Measurements from ENCODE around the gene ELFN2. TPM values are rescaled to one million over a fixed set of nuclear protein-coding genes. Genes with fewer than 3 reads are reported as not detected.

The ELFN2 gene
- total RNA-seq, 6 experiments from 2014 or later, result 0.07 to 0.93 (median 0.49) TPM

GRCh38 chr22:37445501-37445900 lies 18.2 kb upstream of the ELFN2 start:
- WGBS (ENCODE audit: insufficient coverage, low coverage, low lambda C conversion rate, missing lambda C conversion rate), result 41% methylated on average over 9 of the region's 9 CpGs
- intact Hi-C loops (cut with DNase I), result no loop called here
- DNase-seq (no peak), ATAC-seq (peak in 1 of 4 donors; percentile 51)
- Histone ChIP-seq H3K9me3 (no peaks in the 10 kb centered on the region), H3K27ac (no peak overlapping the region), H3K36me3 (no peaks in the 10 kb centered on the region), H3K4me1 (no peaks in the 10 kb centered on the region), H3K4me3 (no peak overlapping the region), H3K27me3 (no peaks in the 10 kb centered on the region)
- TF ChIP-seq CTCF (IDR thresholded peaks at IDR 0.05), result no peak
- no peak for TF ChIP-seq POLR2A (IDR thresholded peaks at IDR 0.05)

- no peaks in the 10 kb centered on the region for H3K9me3 ChIP-seq
- no peak overlapping the region for H3K4me3 ChIP-seq
- no peaks in the 10 kb centered on the region for H3K27me3 ChIP-seq
- no peaks in the 10 kb centered on the region for H3K36me3 ChIP-seq
- intact Hi-C loops (cut with DNase I), result no loop called here
- DNase-seq, result no peak
- TF ChIP-seq POLR2A (IDR thresholded peaks at IDR 0.05) (no peak), CTCF (IDR thresholded peaks at IDR 0.05) (no peak)
- no peak for ATAC-seq
- WGBS (ENCODE audit: insufficient coverage, low coverage, low lambda C conversion rate, missing lambda C conversion rate), result 25% methylated on average over 7 of the region's 7 CpGs
- H3K27ac ChIP-seq, result no peak overlapping the region
- no peaks in the 10 kb centered on the region for H3K4me1 ChIP-seq
Observed at GRCh38 chr22:37443977-37444376, 16.7 kb upstream of the ELFN2 start.

GRCh38 chr22:37443086-37443485 lies 15.8 kb upstream of the ELFN2 start:
- intact Hi-C loops (cut with DNase I), result no loop called here
- Histone ChIP-seq H3K27ac (no peak overlapping the region), H3K36me3 (no peaks in the 10 kb centered on the region), H3K4me3 (no peak overlapping the region), H3K9me3 (no peaks in the 10 kb centered on the region), H3K4me1 (no peaks in the 10 kb centered on the region), H3K27me3 (no peaks in the 10 kb centered on the region)
- no peak for DNase-seq
- 80% methylated on average over 4 of the region's 7 CpGs for WGBS (ENCODE audit: insufficient coverage, low coverage, low lambda C conversion rate, missing lambda C conversion rate)
- TF ChIP-seq CTCF (IDR thresholded peaks at IDR 0.05) (no peak), POLR2A (IDR thresholded peaks at IDR 0.05) (no peak)
- no peak for ATAC-seq

GRCh38 chr22:37442537-37442936 lies 15.3 kb upstream of the ELFN2 start:
- Histone ChIP-seq H3K4me1 (no peaks in the 10 kb centered on the region), H3K27ac (no peak overlapping the region), H3K36me3 (no peaks in the 10 kb centered on the region), H3K4me3 (no peak overlapping the region), H3K9me3 (no peaks in the 10 kb centered on the region), H3K27me3 (no peaks in the 10 kb centered on the region)
- TF ChIP-seq POLR2A (IDR thresholded peaks at IDR 0.05), result no peak
- no peak for TF ChIP-seq CTCF (IDR thresholded peaks at IDR 0.05)
- DNase-seq (no peak), ATAC-seq (peak in 3 of 4 donors; percentile 35 to 72 (median 62))
- intact Hi-C loops (cut with DNase I), result no loop called here
- WGBS (ENCODE audit: insufficient coverage, low coverage, low lambda C conversion rate, missing lambda C conversion rate), result 8% methylated on average over 1 of the region's 2 CpGs

- intact Hi-C loops (cut with DNase I), result no loop called here
- TF ChIP-seq CTCF (IDR thresholded peaks at IDR 0.05) (no peak), POLR2A (IDR thresholded peaks at IDR 0.05) (no peak)
- ATAC-seq (no peak), DNase-seq (no peak)
- Histone ChIP-seq H3K27ac (no peak overlapping the region), H3K27me3 (no peaks in the 10 kb centered on the region), H3K36me3 (no peaks in the 10 kb centered on the region), H3K9me3 (no peaks in the 10 kb centered on the region), H3K4me1 (no peaks in the 10 kb centered on the region), H3K4me3 (no peak overlapping the region)
- WGBS (ENCODE audit: insufficient coverage, low coverage, low lambda C conversion rate, missing lambda C conversion rate), result 67% methylated on average over 8 of the region's 8 CpGs
Observed at GRCh38 chr22:37442135-37442534, 14.9 kb upstream of the ELFN2 start.

Data from right lobe of liver (tissue), 6 donors.